Left lung (tissue), 10 donors: Measurements from ENCODE around the gene ESPL1. TPM values are rescaled to one million over a fixed set of nuclear protein-coding genes. Genes with fewer than 3 reads are reported as not detected.

ENCODE experiments used
- ATAC-seq: fragments of 200-7000 bp; cut with Tn5 transposase; one replicate; pipeline ENCODE4 v1.9.1; 2020; ENCODE audit warnings: moderate library complexity
- DNase-seq, 4 donors: peaks; one replicate each; pipeline ENCODE4 v3.0.0-alpha.2; 2013 to 2020
- H3K27ac ChIP-seq, 2 donors: fragments of 200-600 bp; sonication (generic) in 1 of 2; one replicate each; pipeline versions ENCODE4 v1.5.0 to v1.8.0; 2020 to 2021
- H3K27me3 ChIP-seq, 2 donors: fragments of 200-600 bp; sonication (generic) in 1 of 2; one replicate each; pipeline versions ENCODE4 v1.5.0 to v1.8.0; 2020 to 2021
- H3K36me3 ChIP-seq, 2 donors: fragments of 200-600 bp; sonication (generic) in 1 of 2; one replicate each; pipeline versions ENCODE4 v1.5.0 to v1.8.0; 2020 to 2021
- H3K4me1 ChIP-seq, 2 donors: fragments of 200-600 bp; one replicate each; pipeline ENCODE4 v1.8.0; 2021
- H3K4me3 ChIP-seq, 2 donors: fragments of 200-600 bp; sonication (generic) in 1 of 2; one replicate each; pipeline versions ENCODE4 v1.5.0 to v1.8.0; 2020 to 2021; ENCODE audit warnings: mild to moderate bottlenecking in 1 of 2
- H3K9me3 ChIP-seq, 2 donors: fragments of 200-600 bp; sonication (generic) in 1 of 2; one replicate each; pipeline versions ENCODE4 v1.5.0 to v1.8.0; 2020 to 2021
- CTCF ChIP-seq, 2 donors: fragments of 200-600 bp; sonication (generic) in 1 of 2; IDR thresholded peaks; one replicate each; pipeline versions ENCODE4 v1.5.0 to v1.8.0; 2021; ENCODE audit warnings: antibody characterized with exemption in 2 of 2
- intact Hi-C, 2 donors: fragments of 100-400 bp; cut with DNase I; formaldehyde crosslinking; loops; one replicate each; pipeline versions ENCODE4 v1.11.2 to v1.14.2; 2022
- polyA plus RNA-seq, 6 donors: library from polyadenylated mRNA; unstranded; fragments of 120-200 nt; gene quantifications; one replicate each; pipeline ENCODE4 v1.2.1, GENCODE V29; 2013; ENCODE audit not compliant: insufficient read length in 6 of 6
- total RNA-seq, 2 donors: library from RNA; stranded (reverse); fragmentation: NEBNext Ultra II Directional; extraction: Animal tissue kit (Norgen Biotek cat#: 25700); gene quantifications; one replicate each; pipeline ENCODE4 v1.2.1, GENCODE V29; 2021
- donor health status: DM: no; HTN: yes; CAD: no.
- donor health status: DM: no; HTN: no; CAD: no.

The ESPL1 gene
- total and polyA plus RNA-seq, 8 donors: 2.8 to 21.7 (median 11.3) TPM

GRCh38 chr12:53239643-53240258, 28.3 kb upstream of the ESPL1 start:
- ATAC-seq: no peak
- Histone ChIP-seq H3K4me1 (no peaks in the 10 kb centered on the region), H3K9me3 (no peaks in the 10 kb centered on the region), H3K36me3 (no peaks in the 10 kb centered on the region), H3K27me3 (peaks cover 0 to 18% of the 10 kb centered on the region in 2 donors), H3K4me3 (no peak overlapping the region), H3K27ac (no peak overlapping the region)
- intact Hi-C loops: no loop called here
- peak in 1 of 4 donors; percentile 39 for DNase-seq
- TF ChIP-seq CTCF (IDR thresholded peaks at IDR 0.05): no peak

DNA sequence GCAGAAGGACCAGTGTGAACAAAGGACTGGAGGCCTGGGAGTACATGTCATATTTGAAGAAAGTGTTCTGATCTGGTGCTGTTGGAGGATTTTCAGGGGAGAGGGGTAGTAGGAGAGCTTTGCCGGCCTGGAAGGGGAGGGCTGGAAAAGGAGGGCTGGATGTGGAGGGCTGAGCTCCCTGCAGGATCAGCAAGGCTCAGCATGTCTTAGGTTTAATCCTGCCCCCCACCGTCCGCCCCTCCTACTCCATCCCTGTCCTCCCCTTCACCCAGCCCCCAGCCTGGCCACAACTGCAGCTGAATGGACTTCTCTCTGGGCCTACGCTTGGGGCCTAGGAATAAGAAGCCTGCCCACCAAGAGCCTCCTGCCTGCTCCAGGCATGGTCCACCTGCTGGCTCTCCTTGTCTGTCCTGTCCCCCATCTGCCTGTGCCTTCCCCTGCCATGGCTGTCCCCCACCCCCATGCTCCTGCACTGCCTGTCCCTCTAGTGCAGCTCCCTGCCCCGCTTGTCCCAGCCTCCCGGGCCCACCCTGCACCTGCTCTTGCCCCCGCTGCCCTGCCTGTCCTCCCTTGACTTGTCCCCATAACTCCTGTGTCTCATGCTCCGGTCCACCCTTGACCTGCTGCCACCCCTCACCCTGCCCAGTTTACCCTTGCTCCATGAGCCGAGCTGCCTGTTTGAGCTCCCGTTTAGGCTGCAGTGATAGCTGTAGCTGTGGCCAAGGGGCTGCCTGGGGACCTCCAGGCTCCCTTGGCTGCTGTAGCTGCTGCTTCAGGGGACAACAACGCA, 26.3 kb upstream of the ESPL1 start:
- no peak for TF ChIP-seq CTCF (IDR thresholded peaks at IDR 0.05)
- peak in 1 of 4 donors; percentile 49 for DNase-seq
- intact Hi-C loops: no loop called here
- Histone ChIP-seq H3K9me3 (no peaks in the 10 kb centered on the region), H3K27ac (no peak overlapping the region), H3K27me3 (peaks cover 0 to 12% of the 10 kb centered on the region in 2 donors), H3K4me3 (no peak overlapping the region), H3K4me1 (no peaks in the 10 kb centered on the region), H3K36me3 (no peaks in the 10 kb centered on the region)
- no peak for ATAC-seq

- intact Hi-C loops: no loop called here
- H3K9me3 ChIP-seq: no peaks in the 10 kb centered on the region
- TF ChIP-seq CTCF (IDR thresholded peaks at IDR 0.05): no peak
- H3K36me3 ChIP-seq: no peaks in the 10 kb centered on the region
- DNase-seq: no peak
- no peak overlapping the region for H3K4me3 ChIP-seq
- peaks cover 0 to 12% of the 10 kb centered on the region in 2 donors for H3K27me3 ChIP-seq
- ATAC-seq: no peak
- no peak overlapping the region for H3K27ac ChIP-seq
- no peaks in the 10 kb centered on the region for H3K4me1 ChIP-seq
These were observed 23.8 kb upstream of the ESPL1 start for GRCh38 chr12:53244337-53244736.

GRCh38 chr12:53245286-53245685, 22.8 kb upstream of the ESPL1 start:
- no peak overlapping the region for H3K27ac ChIP-seq
- no peaks in the 10 kb centered on the region for H3K9me3 ChIP-seq
- intact Hi-C loops: no loop called here
- no peak for DNase-seq
- H3K36me3 ChIP-seq: no peaks in the 10 kb centered on the region
- no peak for TF ChIP-seq CTCF (IDR thresholded peaks at IDR 0.05)
- H3K4me3 ChIP-seq: no peak overlapping the region
- peaks cover 0 to 12% of the 10 kb centered on the region in 2 donors for H3K27me3 ChIP-seq
- no peak for ATAC-seq
- no peaks in the 10 kb centered on the region for H3K4me1 ChIP-seq
